ENCODE data around the gene MYB.
"Not testable (repeated sequence)": the region's sequence is repeated elsewhere in the genome, so short reads cannot be mapped to it uniquely, and the experiment has no call there.

MYB gene

GRCh38 chr6:135243871-135244796, 63.0 kb downstream of the MYB start:
- H3K9ac ChIP-seq (ENCODE audit: low read depth, low read length): no peak overlapping the region
- H3K27me3 ChIP-seq (ENCODE audit: insufficient read depth, low read length): no peaks in the 10 kb centered on the region
- H3K36me3 ChIP-seq (ENCODE audit: insufficient read depth, low read depth, low read length): no peaks in the 10 kb centered on the region
- no peak overlapping the region for H3K27ac ChIP-seq (ENCODE audit: low read length)
- no peak overlapping the region for H3K4me3 ChIP-seq (ENCODE audit: low read length)
- H3K4me1 ChIP-seq (ENCODE audit: insufficient read depth, low read length): peaks cover 4% of the 10 kb centered on the region; the same call in 1 of the 2 replicates
- H3K9me3 ChIP-seq (ENCODE audit: insufficient read depth, low read depth, low read length): no peaks in the 10 kb centered on the region

GRCh38 chr6:135244805-135245204, 63.7 kb downstream of the MYB start:
- Histone ChIP-seq H3K4me3 (ENCODE audit: low read length) (no peak overlapping the region), H3K27ac (ENCODE audit: low read length) (no peak overlapping the region), H3K4me1 (ENCODE audit: insufficient read depth, low read length) (peaks cover 11% of the 10 kb centered on the region; the same call in 1 of the 2 replicates), H3K36me3 (ENCODE audit: insufficient read depth, low read depth, low read length) (no peaks in the 10 kb centered on the region), H3K9me3 (ENCODE audit: insufficient read depth, low read depth, low read length) (no peaks in the 10 kb centered on the region), H3K27me3 (ENCODE audit: insufficient read depth, low read length) (no peaks in the 10 kb centered on the region), H3K9ac (ENCODE audit: low read depth, low read length) (no peak overlapping the region)

- not testable (repeated sequence) for H3K27ac ChIP-seq (ENCODE audit: low read length); H3K9ac ChIP-seq (ENCODE audit: low read depth, low read length); H3K27me3 ChIP-seq (ENCODE audit: insufficient read depth, low read length); H3K9me3 ChIP-seq (ENCODE audit: insufficient read depth, low read depth, low read length); H3K4me3 ChIP-seq (ENCODE audit: low read length); H3K36me3 ChIP-seq (ENCODE audit: insufficient read depth, low read depth, low read length)
- H3K4me1 ChIP-seq (ENCODE audit: insufficient read depth, low read length): peaks cover 26% of the 10 kb centered on the region; the same call in 1 of the 2 replicates
These were observed 65.4 kb downstream of the MYB start for GRCh38 chr6:135246412-135247012.

- H3K4me1 ChIP-seq (ENCODE audit: insufficient read depth, low read length): peaks cover 35% of the 10 kb centered on the region; the same call in 1 of the 2 replicates
- H3K27me3 ChIP-seq (ENCODE audit: insufficient read depth, low read length): no peaks in the 10 kb centered on the region
- H3K4me3 ChIP-seq (ENCODE audit: low read length): no peak overlapping the region
- peak overlapping the region; percentile 76 for H3K27ac ChIP-seq (ENCODE audit: low read length)
- H3K36me3 ChIP-seq (ENCODE audit: insufficient read depth, low read depth, low read length): no peaks in the 10 kb centered on the region
- H3K9me3 ChIP-seq (ENCODE audit: insufficient read depth, low read depth, low read length): no peaks in the 10 kb centered on the region
- peak overlapping the region; percentile 33; the same call in 1 of the 2 replicates for H3K9ac ChIP-seq (ENCODE audit: low read depth, low read length)
These were observed 69.1 kb downstream of the MYB start for GRCh38 chr6:135250234-135250633.

- H3K4me1 ChIP-seq (ENCODE audit: insufficient read depth, low read length): peaks cover 35% of the 10 kb centered on the region; the same call in 1 of the 2 replicates
- H3K4me3 ChIP-seq (ENCODE audit: low read length): peak overlapping the region; percentile 26
- no peaks in the 10 kb centered on the region for H3K36me3 ChIP-seq (ENCODE audit: insufficient read depth, low read depth, low read length)
- H3K9me3 ChIP-seq (ENCODE audit: insufficient read depth, low read depth, low read length): no peaks in the 10 kb centered on the region
- H3K27ac ChIP-seq (ENCODE audit: low read length): peak overlapping the region; percentile 76
- H3K9ac ChIP-seq (ENCODE audit: low read depth, low read length): peak overlapping the region; percentile 53; the same call in 1 of the 2 replicates
- no peaks in the 10 kb centered on the region for H3K27me3 ChIP-seq (ENCODE audit: insufficient read depth, low read length)
These were observed 69.8 kb downstream of the MYB start for GRCh38 chr6:135250751-135251497.

GRCh38 chr6:135251498-135252441, 70.7 kb downstream of the MYB start:
- peaks cover 35% of the 10 kb centered on the region; the same call in 1 of the 2 replicates for H3K4me1 ChIP-seq (ENCODE audit: insufficient read depth, low read length)
- H3K27ac ChIP-seq (ENCODE audit: low read length): peak overlapping the region; percentile 1
- H3K9ac ChIP-seq (ENCODE audit: low read depth, low read length): peak overlapping the region; percentile 53; the same call in 1 of the 2 replicates
- H3K9me3 ChIP-seq (ENCODE audit: insufficient read depth, low read depth, low read length): no peaks in the 10 kb centered on the region
- no peaks in the 10 kb centered on the region for H3K27me3 ChIP-seq (ENCODE audit: insufficient read depth, low read length)
- peak overlapping the region; percentile 26; the same call in 1 of the 2 replicates for H3K4me3 ChIP-seq (ENCODE audit: low read length)
- H3K36me3 ChIP-seq (ENCODE audit: insufficient read depth, low read depth, low read length): no peaks in the 10 kb centered on the region

- Histone ChIP-seq H3K27ac (ENCODE audit: low read length) (no peak overlapping the region), H3K9ac (ENCODE audit: low read depth, low read length) (no peak overlapping the region), H3K4me1 (ENCODE audit: insufficient read depth, low read length) (peaks cover 31% of the 10 kb centered on the region; the same call in 1 of the 2 replicates), H3K36me3 (ENCODE audit: insufficient read depth, low read depth, low read length) (no peaks in the 10 kb centered on the region), H3K4me3 (ENCODE audit: low read length) (no peak overlapping the region), H3K27me3 (ENCODE audit: insufficient read depth, low read length) (no peaks in the 10 kb centered on the region), H3K9me3 (ENCODE audit: insufficient read depth, low read depth, low read length) (no peaks in the 10 kb centered on the region)
These were observed 73.4 kb downstream of the MYB start for GRCh38 chr6:135254471-135254870.

GRCh38 chr6:135256866-135257265, 75.8 kb downstream of the MYB start:
- Histone ChIP-seq H3K9ac (ENCODE audit: low read depth, low read length) (no peak overlapping the region), H3K27me3 (ENCODE audit: insufficient read depth, low read length) (no peaks in the 10 kb centered on the region), H3K36me3 (ENCODE audit: insufficient read depth, low read depth, low read length) (no peaks in the 10 kb centered on the region), H3K4me1 (ENCODE audit: insufficient read depth, low read length) (peaks cover 10% of the 10 kb centered on the region; the same call in 1 of the 2 replicates), H3K27ac (ENCODE audit: low read length) (no peak overlapping the region), H3K9me3 (ENCODE audit: insufficient read depth, low read depth, low read length) (no peaks in the 10 kb centered on the region), H3K4me3 (ENCODE audit: low read length) (no peak overlapping the region)

- Histone ChIP-seq H3K27me3 (ENCODE audit: insufficient read depth, low read length) (no peaks in the 10 kb centered on the region), H3K4me3 (ENCODE audit: low read length) (no peak overlapping the region), H3K4me1 (ENCODE audit: insufficient read depth, low read length) (peaks cover under 1% of the 10 kb centered on the region; the same call in 1 of the 2 replicates), H3K27ac (ENCODE audit: low read length) (no peak overlapping the region), H3K36me3 (ENCODE audit: insufficient read depth, low read depth, low read length) (no peaks in the 10 kb centered on the region), H3K9me3 (ENCODE audit: insufficient read depth, low read depth, low read length) (no peaks in the 10 kb centered on the region), H3K9ac (ENCODE audit: low read depth, low read length) (no peak overlapping the region)
These were observed 76.7 kb downstream of the MYB start for GRCh38 chr6:135257631-135258405.

- no peak overlapping the region for H3K27ac ChIP-seq (ENCODE audit: low read length)
- no peaks in the 10 kb centered on the region for H3K36me3 ChIP-seq (ENCODE audit: insufficient read depth, low read depth, low read length)
- no peak overlapping the region for H3K4me3 ChIP-seq (ENCODE audit: low read length)
- no peaks in the 10 kb centered on the region for H3K27me3 ChIP-seq (ENCODE audit: insufficient read depth, low read length)
- H3K4me1 ChIP-seq (ENCODE audit: insufficient read depth, low read length): no peaks in the 10 kb centered on the region
- no peaks in the 10 kb centered on the region for H3K9me3 ChIP-seq (ENCODE audit: insufficient read depth, low read depth, low read length)
- H3K9ac ChIP-seq (ENCODE audit: low read depth, low read length): no peak overlapping the region
These were observed 77.9 kb downstream of the MYB start for GRCh38 chr6:135258970-135259369.
